GM23248 (cell line): ENCODE results near the gene PRPF40B. TPM values are rescaled to one million over a fixed set of nuclear protein-coding genes. Genes with fewer than 3 reads are reported as not detected.
A peak's percentile ranks its signal among the peaks of the same experiment; 100 is the strongest.

Source experiments
- DNase-seq: peaks from one replicate; pipeline ENCODE4 v3.0.0-alpha.2; 2015
- H2AFZ ChIP-seq: fragments of 200-600 bp; sonication (generic); 2 replicates; pipeline ENCODE4 v1.6.1; 2016; ENCODE audit warnings: antibody characterized with exemption
- H3F3A ChIP-seq: fragments of 200-600 bp; sonication (generic); 2 replicates; pipeline ENCODE4 v1.6.1; 2016; ENCODE audit warnings: mild to moderate bottlenecking, antibody characterized with exemption, mixed run types; ENCODE audit not compliant: insufficient read depth
- H3K27ac ChIP-seq: fragments of 200-600 bp; sonication (generic); 2 replicates; pipeline ENCODE4 v1.5.1; 2016; ENCODE audit warnings: mild to moderate bottlenecking
- H3K27me3 ChIP-seq: fragments of 200-600 bp; sonication (generic); replicated peaks from 2 replicates; pipeline ENCODE4 v1.6.1; 2016; ENCODE audit warnings: mild to moderate bottlenecking; ENCODE audit not compliant: insufficient read depth
- H3K36me3 ChIP-seq: fragments of 200-600 bp; sonication (generic); 2 replicates; pipeline ENCODE4 v1.6.1; 2016; ENCODE audit warnings: low read depth, mild to moderate bottlenecking
- H3K4me1 ChIP-seq: fragments of 200-600 bp; sonication (generic); 2 replicates; pipeline ENCODE4 v1.6.1; 2016; ENCODE audit warnings: mild to moderate bottlenecking; ENCODE audit not compliant: insufficient read depth
- H3K4me2 ChIP-seq: fragments of 200-600 bp; sonication (generic); one replicate; pipeline ENCODE4 v1.6.1; 2016; ENCODE audit warnings: mild to moderate bottlenecking; ENCODE audit not compliant: unreplicated experiment
- H3K4me3 ChIP-seq: fragments of 200-600 bp; sonication (generic); 2 replicates; pipeline ENCODE4 v1.5.1; 2016; ENCODE audit warnings: mild to moderate bottlenecking
- H3K79me2 ChIP-seq: fragments of 200-600 bp; sonication (generic); 2 replicates; pipeline ENCODE4 v1.6.1; 2016; ENCODE audit warnings: mild to moderate bottlenecking; ENCODE audit not compliant: insufficient read depth
- H3K9ac ChIP-seq: fragments of 200-600 bp; sonication (generic); 2 replicates; pipeline ENCODE4 v1.6.1; 2016; ENCODE audit warnings: mild to moderate bottlenecking
- H3K9me2 ChIP-seq: fragments of 200-600 bp; sonication (generic); 2 replicates; pipeline ENCODE4 v1.6.1; 2016; ENCODE audit warnings: mixed run types, mild to moderate bottlenecking, moderate library complexity; ENCODE audit not compliant: insufficient read depth
- H3K9me3 ChIP-seq: fragments of 200-600 bp; sonication (generic); one replicate; pipeline ENCODE4 v1.6.1; 2017; ENCODE audit warnings: low read depth
- H4K20me1 ChIP-seq: fragments of 200-600 bp; sonication (generic); 2 replicates; pipeline ENCODE4 v1.6.0; 2016; ENCODE audit not compliant: insufficient read depth
- EZH2 ChIP-seq: fragments of 200-600 bp; sonication (generic); IDR thresholded peaks from 2 replicates; pipeline ENCODE4 v1.6.1; 2018; ENCODE audit warnings: antibody characterized with exemption, mild to moderate bottlenecking; ENCODE audit not compliant: insufficient read depth, poor library complexity, severe bottlenecking
- EZH2phosphoT487 ChIP-seq: fragments of 200-600 bp; sonication (generic); IDR thresholded peaks from 2 replicates; pipeline ENCODE4 v1.6.1; 2018; ENCODE audit warnings: antibody characterized with exemption, moderate library complexity, mild to moderate bottlenecking, low read depth; ENCODE audit not compliant: insufficient read depth
- WGBS, 2 experiments: methylation state at CpG; one replicate each; pipeline ENCODE4 v1.1.6; 2015 to 2017; ENCODE audit warnings: low lambda C conversion rate in 2 of 2, low coverage in 1 of 2; ENCODE audit errors: missing lambda C conversion rate in 2 of 2; 5-methylcytosine and 5-hydroxymethylcytosine counted together
- in situ Hi-C: fragments of 300-500 bp; cut with MboI; formaldehyde crosslinking; loops from 2 replicates; pipeline ENCODE4 v1.15.0; 2020
- polyA plus RNA-seq: library from polyadenylated mRNA; unstranded; fragments of >200 nt; fragmentation: Nextera tagmentation; extraction: Ambion mirVana; gene quantifications from 2 replicates; pipeline ENCODE4 v1.2.1, GENCODE V29; 2016
- total RNA-seq: library from RNA; depleted of rRNA; stranded (reverse); fragments of >200 nt; shearing (Covaris generic); gene quantifications from 2 replicates; pipeline ENCODE4 v1.2.3, GENCODE V29; 2014

Gene PRPF40B
- total and polyA plus RNA-seq, 2 experiments from 2014 or later, result 9.9 to 11.6 TPM

GRCh38 chr12:49580572-49581535 is 42.5 kb upstream of the PRPF40B start:
- Histone ChIP-seq H3K4me1 (no peaks in the 10 kb centered on the region), H3K9ac (no peak overlapping the region), H3K4me2 (no peak overlapping the region), H4K20me1 (no peaks in the 10 kb centered on the region), H3K79me2 (no peaks in the 10 kb centered on the region), H3K9me3 (no peaks in the 10 kb centered on the region), H3F3A (no peaks in the 10 kb centered on the region), H3K27me3 (no peaks in the 10 kb centered on the region), H3K36me3 (no peaks in the 10 kb centered on the region), H3K4me3 (no peak overlapping the region), H2AFZ (no peak overlapping the region), H3K9me2 (no peaks in the 10 kb centered on the region), H3K27ac (no peak overlapping the region)
- TF ChIP-seq EZH2phosphoT487 (no peak), EZH2 (no peak)
- WGBS, 2 experiments, result 24 to 27% methylated on average over 8 of the region's 8 CpGs
- in situ Hi-C loops, result no loop called here
- DNase-seq, result peak; percentile 84

DNA sequence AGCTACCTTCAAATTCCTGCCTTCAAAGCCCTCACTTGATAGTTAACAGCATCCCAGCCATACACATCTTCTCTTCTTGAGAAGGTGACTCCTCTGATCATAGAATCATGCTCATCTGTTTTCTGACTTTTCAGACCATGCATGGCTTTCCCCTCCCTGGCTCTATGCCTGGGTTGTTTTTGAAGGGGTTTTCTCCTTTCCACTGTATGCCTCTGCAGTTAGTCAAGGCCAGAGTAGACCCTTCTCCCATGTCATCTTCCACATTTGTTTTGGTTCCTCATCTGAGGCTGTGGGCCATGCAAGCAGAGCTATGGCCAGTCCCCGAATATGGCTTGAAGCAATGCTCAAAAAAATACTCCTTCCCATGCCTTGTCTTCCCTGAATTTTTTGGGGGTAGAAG is 41.2 kb upstream of the PRPF40B start:
- DNase-seq, result no peak
- 94 to 100% methylated on average over 1 of the region's 1 CpG for WGBS, 2 experiments
- no peaks in the 10 kb centered on the region for H3F3A ChIP-seq
- H3K9ac ChIP-seq, result no peak overlapping the region
- H3K27ac ChIP-seq, result no peak overlapping the region
- H4K20me1 ChIP-seq, result no peaks in the 10 kb centered on the region
- no peaks in the 10 kb centered on the region for H3K36me3 ChIP-seq
- no peaks in the 10 kb centered on the region for H3K79me2 ChIP-seq
- no peak overlapping the region for H3K4me3 ChIP-seq
- H3K9me2 ChIP-seq, result no peaks in the 10 kb centered on the region
- in situ Hi-C loops, result no loop called here
- TF ChIP-seq EZH2phosphoT487 (no peak), EZH2 (no peak)
- no peaks in the 10 kb centered on the region for H3K27me3 ChIP-seq
- no peak overlapping the region for H3K4me2 ChIP-seq
- H3K9me3 ChIP-seq, result no peaks in the 10 kb centered on the region
- no peaks in the 10 kb centered on the region for H3K4me1 ChIP-seq
- no peak overlapping the region for H2AFZ ChIP-seq

DNA sequence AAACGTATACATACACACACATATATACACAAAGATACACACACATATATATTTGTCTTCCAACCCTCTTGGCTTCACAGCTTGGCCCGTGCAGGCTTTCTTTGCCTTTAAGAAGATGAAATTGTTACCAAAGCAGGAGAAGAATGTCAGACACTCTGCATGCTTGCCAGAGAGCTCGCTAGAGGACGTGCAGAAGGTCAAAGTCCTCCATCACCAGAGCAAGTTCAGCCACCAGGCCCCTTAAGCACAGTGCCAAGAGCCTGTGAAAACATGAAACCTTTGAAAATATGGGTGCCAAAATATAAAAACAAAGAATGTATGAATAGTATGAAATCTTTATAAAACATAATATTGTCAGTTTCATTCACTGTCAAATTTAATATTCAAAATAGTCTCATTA is 40.5 kb upstream of the PRPF40B start:
- DNase-seq, result no peak
- Histone ChIP-seq H3K9ac (no peak overlapping the region), H3K27me3 (no peaks in the 10 kb centered on the region), H3K79me2 (no peaks in the 10 kb centered on the region), H2AFZ (no peak overlapping the region), H3K36me3 (no peaks in the 10 kb centered on the region), H3F3A (no peaks in the 10 kb centered on the region), H3K27ac (no peak overlapping the region), H3K9me3 (no peaks in the 10 kb centered on the region), H3K9me2 (no peaks in the 10 kb centered on the region), H3K4me2 (no peak overlapping the region), H3K4me3 (no peak overlapping the region), H3K4me1 (no peaks in the 10 kb centered on the region), H4K20me1 (no peaks in the 10 kb centered on the region)
- in situ Hi-C loops, result no loop called here
- WGBS, 2 experiments, result 70 to 72% methylated on average over 4 of the region's 4 CpGs
- TF ChIP-seq EZH2 (no peak), EZH2phosphoT487 (no peak)

GRCh38 chr12:49583366-49584094 is 39.8 kb upstream of the PRPF40B start:
- in situ Hi-C loops, result no loop called here

More at GRCh38 chr12:49583366-49584094, 39.8 kb upstream of the PRPF40B start:
- H3K27ac ChIP-seq, result no peak overlapping the region
- H3K4me1 ChIP-seq, result no peaks in the 10 kb centered on the region
- no peak overlapping the region for H3K9ac ChIP-seq
- TF ChIP-seq EZH2phosphoT487, result no peak
- 71 to 81% methylated on average over 13 of the region's 13 CpGs for WGBS, 2 experiments
- no peaks in the 10 kb centered on the region for H3K9me3 ChIP-seq
- H3K36me3 ChIP-seq, result no peaks in the 10 kb centered on the region
- no peaks in the 10 kb centered on the region for H4K20me1 ChIP-seq
- DNase-seq, result peak; percentile 12
- H3K4me3 ChIP-seq, result no peak overlapping the region
- H3K27me3 ChIP-seq, result no peaks in the 10 kb centered on the region
- H2AFZ ChIP-seq, result no peak overlapping the region
- no peaks in the 10 kb centered on the region for H3F3A ChIP-seq
- no peaks in the 10 kb centered on the region for H3K9me2 ChIP-seq
- no peaks in the 10 kb centered on the region for H3K79me2 ChIP-seq
- no peak overlapping the region for H3K4me2 ChIP-seq
